Epidermal melanocyte (primary cell): ENCODE measurements around the gene TST.

ENCODE experiments used
- DNase-seq: peaks from one replicate; pipeline ENCODE4 v3.0.0; 2011; ENCODE audit warnings: low spot score; ENCODE audit not compliant: insufficient read length

TST gene

DNA sequence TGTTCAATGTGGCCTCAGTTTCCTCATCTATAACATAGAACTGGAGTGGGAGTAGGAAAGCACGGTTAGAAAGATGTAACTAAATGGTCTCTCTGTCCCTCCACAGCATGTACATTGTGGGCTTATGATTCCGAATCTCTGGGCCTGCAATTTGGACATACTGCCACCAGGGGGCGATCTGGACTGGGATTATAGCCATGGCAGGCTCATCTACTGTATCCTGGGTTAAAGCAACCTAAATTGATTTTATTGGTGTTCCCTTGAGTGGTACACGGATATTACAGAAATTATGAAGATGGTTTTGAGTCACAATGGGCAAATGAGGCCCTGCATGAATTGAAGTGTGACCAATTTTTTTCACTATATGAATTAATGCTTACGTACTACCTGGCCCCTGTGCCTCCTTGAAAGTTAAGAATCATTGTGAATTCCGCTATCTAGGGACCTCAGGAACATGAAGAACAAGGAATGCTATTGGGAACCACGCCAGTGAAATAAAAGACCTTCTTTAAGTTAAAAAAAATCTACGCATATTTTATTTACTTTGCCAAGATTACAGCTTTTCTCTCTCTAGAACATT, 32.9 kb downstream of the TST start:
- DNase-seq = no peak

- DNase-seq = no peak
These were observed 33.9 kb downstream of the TST start for GRCh38 chr22:36985211-36985889.

DNA sequence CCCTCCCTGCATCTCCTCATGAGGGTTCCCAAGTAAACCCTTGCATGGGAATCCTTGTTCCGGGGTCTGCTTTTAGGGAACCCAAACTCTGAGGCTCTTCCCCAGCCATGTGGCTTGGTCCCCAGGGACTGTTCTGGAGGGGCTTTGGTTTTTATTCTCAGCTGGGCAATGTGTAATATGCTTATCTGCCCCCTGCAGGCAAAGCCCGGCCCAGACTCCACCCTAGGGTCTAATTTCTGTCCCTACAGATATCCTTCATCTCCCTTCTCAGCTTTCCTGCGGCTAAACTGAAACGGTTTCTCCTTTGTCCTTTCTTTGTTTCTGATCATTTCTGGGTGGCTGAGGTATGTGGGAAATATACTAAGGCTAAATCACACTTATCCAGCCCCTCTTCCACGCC, 37.1 kb downstream of the TST start:
- DNase-seq = no peak

GRCh38 chr22:36981247-36981775, 37.9 kb downstream of the TST start:
- no peak for DNase-seq

GRCh38 chr22:36979016-36979910, 40.0 kb downstream of the TST start:
- DNase-seq = no peak

GRCh38 chr22:36977947-36978660, 41.1 kb downstream of the TST start:
- peak; percentile 90 for DNase-seq

DNA sequence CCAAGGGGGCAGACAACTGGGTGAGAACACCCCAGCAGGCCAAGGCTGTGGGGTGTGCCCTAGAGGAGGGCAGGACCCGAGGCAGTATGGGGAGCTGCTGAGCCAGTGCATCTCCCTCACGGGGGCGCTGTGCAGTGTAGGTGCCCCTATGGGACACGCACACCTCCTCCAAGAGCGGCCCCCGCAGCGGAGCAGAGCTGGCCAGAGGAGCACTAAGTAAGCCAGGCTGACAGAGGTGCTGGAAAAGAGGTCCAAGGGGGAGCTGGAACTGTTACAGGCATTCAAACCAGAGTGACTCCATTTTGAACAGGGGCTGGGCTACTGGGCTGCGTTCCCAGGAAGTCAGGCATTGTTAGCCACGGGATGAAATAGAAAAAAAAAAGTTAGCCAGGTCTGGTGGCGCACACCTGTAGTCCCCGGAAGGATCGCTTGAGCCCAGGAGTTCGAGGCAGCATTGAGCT, 41.8 kb downstream of the TST start:
- no peak for DNase-seq

GRCh38 chr22:36976606-36977005, 42.6 kb downstream of the TST start:
- DNase-seq = no peak

- no peak for DNase-seq
These were observed 47.7 kb downstream of the TST start for GRCh38 chr22:36971341-36972125.

- DNase-seq = no peak
These were observed 50.8 kb downstream of the TST start for GRCh38 chr22:36968249-36968964.

DNA sequence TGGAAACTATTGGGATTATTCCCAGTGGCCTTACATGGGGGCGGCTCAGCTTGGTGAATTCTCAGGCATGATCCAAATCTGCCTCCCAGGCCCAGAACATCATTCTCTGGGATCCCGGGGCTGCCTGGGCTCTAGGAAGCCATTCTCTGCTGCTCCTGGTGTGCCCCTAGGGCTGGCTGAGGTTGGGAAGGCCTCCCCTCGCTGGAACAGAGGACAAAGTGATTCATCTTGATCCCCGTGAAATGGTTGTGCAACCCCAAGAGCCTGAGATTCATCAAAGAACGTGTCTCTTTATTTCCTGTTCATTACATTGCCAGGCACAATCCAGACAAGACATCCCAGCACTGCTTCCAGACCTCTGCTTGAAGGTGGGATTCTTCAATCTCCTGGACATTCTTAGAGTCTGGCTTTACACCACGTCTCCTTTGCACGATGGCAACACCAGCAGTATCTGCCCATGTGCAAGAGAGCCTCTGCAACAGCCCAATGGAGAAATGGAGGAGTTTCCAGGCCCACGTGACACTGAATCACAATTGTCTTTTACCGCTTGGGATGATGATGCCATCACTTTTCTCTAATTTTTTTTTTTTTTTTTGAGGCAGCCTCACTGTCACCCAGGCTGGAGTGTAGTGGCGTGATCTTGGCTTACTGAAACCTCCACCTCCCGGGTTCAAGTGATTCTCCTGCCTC, 52.3 kb downstream of the TST start:
- DNase-seq = no peak

DNA sequence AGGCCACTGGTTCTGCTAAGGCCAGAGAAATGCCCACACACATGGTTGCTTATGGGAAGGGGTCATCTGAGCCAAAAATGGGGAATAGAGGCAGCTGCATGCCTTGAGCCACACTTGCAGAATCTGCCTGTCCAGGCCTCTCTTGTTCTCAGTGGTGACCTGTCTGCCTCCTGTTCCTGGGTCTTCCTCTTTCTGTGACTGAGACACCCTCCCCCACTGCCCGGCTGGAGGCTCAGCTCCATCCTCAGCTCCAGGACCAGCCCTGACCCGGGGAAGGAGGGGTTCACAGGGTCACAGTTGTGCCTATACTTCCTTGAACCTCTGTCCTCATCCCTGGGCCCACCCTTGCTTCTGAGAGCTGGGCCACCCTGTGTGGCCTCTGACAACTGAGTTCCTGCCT, 53.6 kb downstream of the TST start:
- no peak for DNase-seq

- DNase-seq = no peak
These were observed 55.1 kb downstream of the TST start for GRCh38 chr22:36964106-36964505.

- no peak for DNase-seq
These were observed 55.9 kb downstream of the TST start for GRCh38 chr22:36963302-36963701.

- no peak for DNase-seq
These were observed 57.6 kb downstream of the TST start for GRCh38 chr22:36961626-36962025.
